NCI-H526 treated with DMSO at 0.1 percent for 48 hours (cell line): ENCODE results near the gene SKP1.

Experiments used
- DNase-seq: peaks from one replicate; lab custom pipeline; 2025; lab: John Stamatoyannopoulos, UW

Gene SKP1

GRCh38 chr5:134113902-134114875 is 62.6 kb downstream of the SKP1 start, which contains the start of gene TCF7:
Gene TCF7 (plus strand): TSS chr5:134114681. CDS start chr5:134114907, 226 bp downstream.
- peak; percentile 21 for DNase-seq

- no peak for DNase-seq
Observed at GRCh38 chr5:134113363-134113889, 63.3 kb downstream of the SKP1 start.

GRCh38 chr5:134112726-134113362 is 63.9 kb downstream of the SKP1 start:
- no peak for DNase-seq

- DNase-seq: no peak
Observed at GRCh38 chr5:134111741-134112647, 64.8 kb downstream of the SKP1 start.

- no peak for DNase-seq
Observed at GRCh38 chr5:134110382-134110781, 66.4 kb downstream of the SKP1 start.

- no peak for DNase-seq
Observed at GRCh38 chr5:134107779-134108178, 69.0 kb downstream of the SKP1 start.

- no peak for DNase-seq
Observed at GRCh38 chr5:134106991-134107701, 69.6 kb downstream of the SKP1 start.

GRCh38 chr5:134103998-134104654 is 72.6 kb downstream of the SKP1 start:
- no peak for DNase-seq

GRCh38 chr5:134103397-134103796 is 73.4 kb downstream of the SKP1 start:
- no peak for DNase-seq

- DNase-seq: no peak
Observed at GRCh38 chr5:134101686-134102439, 74.9 kb downstream of the SKP1 start.

GRCh38 chr5:134100283-134101091 is 76.3 kb downstream of the SKP1 start:
- DNase-seq: peak; percentile 75

GRCh38 chr5:134099939-134100282 is 76.8 kb downstream of the SKP1 start:
- DNase-seq: no peak

GRCh38 chr5:134099288-134099872 is 77.4 kb downstream of the SKP1 start:
- DNase-seq: no peak
